ENCODE data around the gene CFAP251. TPM values are rescaled to one million over a fixed set of nuclear protein-coding genes. Genes with fewer than 3 reads are reported as not detected.

Gene CFAP251, protein sequence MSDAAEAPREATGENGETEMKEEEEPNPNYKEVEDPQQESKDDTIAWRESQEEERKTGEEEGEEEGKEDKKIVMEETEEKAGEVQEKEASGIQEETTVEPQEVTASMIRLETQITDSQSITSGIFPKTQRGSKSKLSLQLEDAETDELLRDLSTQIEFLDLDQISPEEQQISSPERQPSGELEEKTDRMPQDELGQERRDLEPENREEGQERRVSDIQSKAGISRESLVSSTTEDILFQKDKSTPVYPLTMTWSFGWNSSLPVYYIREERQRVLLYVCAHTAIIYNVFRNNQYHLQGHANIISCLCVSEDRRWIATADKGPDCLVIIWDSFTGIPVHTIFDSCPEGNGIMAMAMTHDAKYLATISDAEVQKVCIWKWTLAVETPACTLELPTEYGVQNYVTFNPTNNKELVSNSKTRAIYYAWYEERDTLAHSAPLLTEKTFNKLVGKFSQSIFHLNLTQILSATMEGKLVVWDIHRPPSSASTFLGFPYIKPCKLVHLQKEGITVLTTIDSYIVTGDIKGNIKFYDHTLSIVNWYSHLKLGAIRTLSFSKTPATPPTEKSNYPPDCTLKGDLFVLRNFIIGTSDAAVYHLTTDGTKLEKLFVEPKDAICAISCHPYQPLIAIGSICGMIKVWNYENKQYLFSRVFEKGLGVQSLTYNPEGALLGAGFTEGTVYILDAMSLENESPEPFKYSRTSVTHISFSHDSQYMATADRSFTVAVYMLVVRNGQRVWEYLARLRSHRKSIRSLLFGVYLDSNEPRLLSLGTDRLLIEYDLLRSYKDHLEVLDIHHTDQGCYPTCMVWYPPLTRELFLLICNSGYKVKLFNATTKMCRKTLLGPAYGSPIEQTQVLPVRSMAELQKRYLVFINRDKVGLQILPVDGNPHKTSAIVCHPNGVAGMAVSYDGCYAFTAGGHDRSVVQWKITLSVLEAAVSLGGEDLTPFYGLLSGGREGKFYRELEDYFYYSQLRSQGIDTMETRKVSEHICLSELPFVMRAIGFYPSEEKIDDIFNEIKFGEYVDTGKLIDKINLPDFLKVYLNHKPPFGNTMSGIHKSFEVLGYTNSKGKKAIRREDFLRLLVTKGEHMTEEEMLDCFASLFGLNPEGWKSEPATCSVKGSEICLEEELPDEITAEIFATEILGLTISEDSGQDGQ
- total RNA-seq (2013; cell fraction: nucleolus; rRNA removed) = 8.3 and 9.2 TPM in 2 replicates
- total RNA-seq (2014; rRNA removed) (0.79 and 1.6 TPM in 2 replicates), total RNA-seq (2014; rRNA removed; fragmentation: Illumina TruSeq; extraction: Trizol) (0.37 and 0.72 TPM in 2 replicates), total RNA-seq (2021) (0.85 and 0.97 TPM in 2 replicates), polyA plus RNA-seq (2011; rRNA removed) (0.10 and 0.23 TPM in 2 replicates), polyA plus RNA-seq (2014; fragmentation: Illumina TruSeq; extraction: Trizol) (0.72 and 1.2 TPM in 2 replicates), polyA plus RNA-seq (2014; fragmentation: Nextera tagmentation; extraction: Ambion mirVana) (under 1 TPM; 0.27 to 0.42 TPM), polyA plus RNA-seq (2014; rRNA removed) (0.48 and 0.95 TPM in 2 replicates), polyA plus RNA-seq (2016; fragmentation: Nextera tagmentation; extraction: Ambion mirVana) (under 1 TPM; 0.11 to 0.57 TPM), polyA minus RNA-seq (2011; rRNA and poly(A)+ RNA removed) (0.51 and 0.62 TPM in 2 replicates), Bru-seq, nascent RNA (percentile 27 among the genes with signal in this experiment), BruChase-seq, experiment 1, labeled RNA remaining after a 6-hour chase (percentile 35 among the genes with signal in this experiment), BruChase-seq, experiment 2, labeled RNA remaining after a 2-hour chase (percentile 37 among the genes with signal in this experiment)
- 1.0 TPM for polyA plus RNA-seq (2011; ENCODE audit: low read depth)
- 0.09 and 0.43 TPM in 2 replicates for polyA plus RNA-seq (2011; cell fraction: cytosol; rRNA removed)
- polyA plus RNA-seq (2011; cell fraction: nucleus; rRNA removed) = 0.21 and 0.26 TPM in 2 replicates
- polyA plus RNA-seq (2012) = 0.97 and 1.3 TPM in 2 replicates
- polyA minus RNA-seq (2011; cell fraction: cytosol; rRNA and poly(A)+ RNA removed) = not detected in 2 replicates
- polyA minus RNA-seq (2011; cell fraction: nucleus; rRNA and poly(A)+ RNA removed) = 0.36 and 0.86 TPM in 2 replicates
- long read RNA-seq, experiment 1 = 0 reads
- long read RNA-seq, experiment 2, partial matches to known transcripts = 0 of 1 reads
- long read RNA-seq, experiment 2, other reads (novel, unspliced or antisense) = 1 of 1 reads

GRCh38 chr12:121917950-121918678 lies at the start of gene CFAP251:
CFAP251 (plus strand) TSS chr12:121918592; CDS start chr12:121921306, 2,714 bp downstream.
- ChIA-PET POLR2A (interaction anchor here (0.7 to 1.2 kb wide), 3 partner anchors 10 to 152 kb away, joined by 3 read pairs; no protein-coding TSS in a partner anchor), RAD21 (ENCODE audit: unreplicated experiment) (interaction anchor here (0.6 to 1.6 kb wide), 16 partner anchors 9 to 379 kb away, joined by 3 to 22 read pairs (median 4); partner anchors contain the start of genes DIABLO and PSMD9), SMC1A (ENCODE audit: uncharacterized antibody, unreplicated experiment) (interaction anchor here (0.6 to 3.7 kb wide), 12 partner anchors 10 to 205 kb away, joined by 3 to 21 read pairs (median 3); no protein-coding TSS in a partner anchor), CTCF (interaction anchor here (0.6 to 3.2 kb wide), 32 partner anchors 8 to 1571 kb away, joined by 3 to 14 read pairs (median 4); partner anchors contain the start of genes PSMD9 and RHOF)
- Histone ChIP-seq H3K4me3 (peak within 1 kb of the TSS; percentile 57), H3K9me3 (replicated peaks; ENCODE audit: control insufficient read depth, insufficient read depth, low read length) (no peaks in the 10 kb centered on the region), H3K4me2 (ENCODE audit: control insufficient read depth, insufficient read depth) (peak within 1 kb of the TSS; percentile 89), H3K4me1 (ENCODE audit: control insufficient read depth, insufficient read depth, low read length) (peaks cover 8% of the 10 kb centered on the region; the same call in 1 of the 2 replicates), H2AFZ (ENCODE audit: control insufficient read depth, low read depth, low read length) (peak within 1 kb of the TSS; percentile 91), H3K27me3 (replicated peaks in 1 of 2; ENCODE audit: control insufficient read depth in 2 of 2, insufficient read depth in 2 of 2, low read length in 1 of 2) (no peaks in the 10 kb centered on the region), H4K20me1 (ENCODE audit: control insufficient read depth, insufficient read depth) (no peaks in the 10 kb centered on the region), H3K9ac (ENCODE audit: control insufficient read depth, insufficient read depth, low read length) (peak within 1 kb of the TSS; percentile 26; the same call in 1 of the 2 replicates), H3K36me3 (ENCODE audit: control insufficient read depth in 2 of 2, insufficient read depth in 2 of 2, low read length in 1 of 2) (peaks cover 0 to 13% of the 10 kb centered on the region in 2 experiments; a peak in 2 of 4 replicates), H3K27ac (ENCODE audit: control insufficient read depth, insufficient read depth) (peak within 1 kb of the TSS; percentile 13; the same call in 1 of the 2 replicates), H3K79me2 (ENCODE audit: control insufficient read depth, insufficient read depth, low read length) (no peaks in the 10 kb centered on the region)
- no TSS peak for BruUV-seq (replicated peaks)
- FAIRE-seq = peak; percentile 95
- in situ Hi-C loops (cut with MboI) = no loop called here
- DNase-seq (ENCODE audit: low read depth, low spot score) = peak; percentile 50
- peak; percentile 100 for ATAC-seq
- WGBS (ENCODE audit: insufficient coverage, insufficient replicate concordance, low lambda C conversion rate, missing lambda C conversion rate) = 26% methylated on average over 41 of the region's 41 CpGs
- intact Hi-C loops (cut with micrococcal nuclease; ENCODE audit: unreplicated experiment) = loop anchor here (5.0 kb wide), 1 partner anchor 204 kb away; no protein-coding TSS in a partner anchor
- TF ChIP-seq, protein P1, sequence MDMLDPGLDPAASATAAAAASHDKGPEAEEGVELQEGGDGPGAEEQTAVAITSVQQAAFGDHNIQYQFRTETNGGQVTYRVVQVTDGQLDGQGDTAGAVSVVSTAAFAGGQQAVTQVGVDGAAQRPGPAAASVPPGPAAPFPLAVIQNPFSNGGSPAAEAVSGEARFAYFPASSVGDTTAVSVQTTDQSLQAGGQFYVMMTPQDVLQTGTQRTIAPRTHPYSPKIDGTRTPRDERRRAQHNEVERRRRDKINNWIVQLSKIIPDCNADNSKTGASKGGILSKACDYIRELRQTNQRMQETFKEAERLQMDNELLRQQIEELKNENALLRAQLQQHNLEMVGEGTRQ (IDR thresholded peaks at IDR 0.05; ENCODE audit: borderline replicate concordance, low read depth, low read length) = peak; percentile 92
- TF ChIP-seq RAD51 (IDR thresholded peaks at IDR 0.05) = peak; percentile 94
- TF ChIP-seq IRF3 (IDR thresholded peaks at IDR 0.05) = no peak
- TF ChIP-seq SMAD5 (IDR thresholded peaks at IDR 0.05; ENCODE audit: low read depth) = no peak
- no peak for TF ChIP-seq FOS (IDR thresholded peaks at IDR 0.05; ENCODE audit: borderline replicate concordance, extremely low read depth, insufficient read length)
- no peak for TF ChIP-seq MTA3 (IDR thresholded peaks at IDR 0.05; ENCODE audit: borderline replicate concordance, low read length)
- no peak for TF ChIP-seq HDAC2 (IDR thresholded peaks at IDR 0.05)
- TF ChIP-seq NFXL1 (IDR thresholded peaks at IDR 0.05; ENCODE audit: borderline replicate concordance) = no peak
- TF ChIP-seq BACH1 (IDR thresholded peaks at IDR 0.05; ENCODE audit: borderline replicate concordance) = peak; percentile 73; the same call in 1 of the 2 replicates
- peak; percentile 36; the same call in 1 of the 2 replicates for TF ChIP-seq HCFC1 (IDR thresholded peaks at IDR 0.05; ENCODE audit: low read length)

Measured in GM12878 (cell line).